ENCODE results near the gene PRR33.

- TF ChIP-seq POLR2AphosphoS5 (IDR thresholded peaks at IDR 0.05) (no peak), CTCF (IDR thresholded peaks at IDR 0.05) (no peak)
Observed at GRCh38 chr11:1890856-1891830, 552 bp downstream of the PRR33 start.

Measured in sigmoid colon (tissue), 4 donors.